ENCODE data around the gene EXOC6.

DNA sequence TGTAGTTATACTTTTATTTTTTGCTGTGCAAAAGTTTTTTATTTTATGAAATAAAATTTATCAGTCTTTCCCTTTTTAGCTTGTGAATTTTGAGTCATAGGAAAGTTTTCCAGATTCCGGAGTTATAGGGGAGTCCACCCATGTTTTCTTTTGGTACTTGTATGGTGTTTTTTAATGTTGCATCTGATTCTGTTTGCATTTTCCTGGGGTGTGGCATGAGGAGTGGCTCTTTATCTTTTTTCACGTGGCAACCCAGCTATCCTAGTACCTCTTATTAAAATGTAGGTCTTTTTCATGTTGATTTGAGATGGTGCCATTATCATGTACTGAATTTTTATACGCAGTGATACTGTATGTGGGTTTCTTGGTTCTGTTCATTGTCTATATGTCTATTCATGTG, 19.7 kb downstream of the EXOC6 start:
- TF ChIP-seq CTCF (IDR thresholded peaks at IDR 0.05) (no peak), ZFX (IDR thresholded peaks at IDR 0.05; ENCODE audit: borderline replicate concordance) (no peak)

Data from 22Rv1 (cell line).